ENCODE measurements around the gene TRPM6. TPM values are rescaled to one million over a fixed set of nuclear protein-coding genes. Genes with fewer than 3 reads are reported as not detected.

The TRPM6 gene
- total and polyA plus RNA-seq, 2 donors (not counting 3 experiments of a cell fraction or from before 2014, with no cell fraction given), result 0.01 to 0.22 TPM

DNA sequence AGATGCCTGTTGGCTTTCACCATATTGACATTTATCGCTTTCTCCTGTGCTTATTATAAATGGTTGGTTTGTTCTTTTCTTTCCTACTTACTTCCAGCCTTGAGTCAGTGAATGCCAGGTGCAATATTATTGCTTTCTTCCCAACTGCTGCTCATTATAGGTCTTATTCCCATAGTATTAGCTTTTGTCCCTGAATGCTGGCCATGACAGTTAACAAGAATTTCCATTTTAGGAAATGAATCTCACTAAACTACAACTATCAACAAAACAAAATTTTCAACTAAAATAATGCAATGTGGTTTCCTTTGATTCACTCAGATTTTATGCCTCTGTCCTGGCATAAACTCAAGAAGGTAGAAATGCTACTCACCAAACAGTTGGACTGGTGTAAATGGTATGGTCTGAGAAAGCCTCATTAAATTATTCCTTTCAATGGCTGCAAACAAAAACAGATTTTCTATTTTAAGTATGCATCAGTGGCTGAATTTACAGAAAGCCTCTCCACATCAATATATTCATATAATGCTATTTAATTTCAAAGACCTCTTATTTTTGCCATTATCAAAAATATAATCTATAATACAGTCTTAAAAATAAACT, 145.4 kb downstream of the TRPM6 start:
- DNase-seq (ENCODE audit: low read depth, low spot score) (no peak), FAIRE-seq (no peak)
- TF ChIP-seq, protein P1, sequence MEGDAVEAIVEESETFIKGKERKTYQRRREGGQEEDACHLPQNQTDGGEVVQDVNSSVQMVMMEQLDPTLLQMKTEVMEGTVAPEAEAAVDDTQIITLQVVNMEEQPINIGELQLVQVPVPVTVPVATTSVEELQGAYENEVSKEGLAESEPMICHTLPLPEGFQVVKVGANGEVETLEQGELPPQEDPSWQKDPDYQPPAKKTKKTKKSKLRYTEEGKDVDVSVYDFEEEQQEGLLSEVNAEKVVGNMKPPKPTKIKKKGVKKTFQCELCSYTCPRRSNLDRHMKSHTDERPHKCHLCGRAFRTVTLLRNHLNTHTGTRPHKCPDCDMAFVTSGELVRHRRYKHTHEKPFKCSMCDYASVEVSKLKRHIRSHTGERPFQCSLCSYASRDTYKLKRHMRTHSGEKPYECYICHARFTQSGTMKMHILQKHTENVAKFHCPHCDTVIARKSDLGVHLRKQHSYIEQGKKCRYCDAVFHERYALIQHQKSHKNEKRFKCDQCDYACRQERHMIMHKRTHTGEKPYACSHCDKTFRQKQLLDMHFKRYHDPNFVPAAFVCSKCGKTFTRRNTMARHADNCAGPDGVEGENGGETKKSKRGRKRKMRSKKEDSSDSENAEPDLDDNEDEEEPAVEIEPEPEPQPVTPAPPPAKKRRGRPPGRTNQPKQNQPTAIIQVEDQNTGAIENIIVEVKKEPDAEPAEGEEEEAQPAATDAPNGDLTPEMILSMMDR (IDR thresholded peaks at IDR 0.05; ENCODE audit: extremely low read depth in 1 of 2, insufficient read depth in 1 of 2, low read depth in 1 of 2, low read length in 2 of 2), result no peak
- no peak for TF ChIP-seq FOS (IDR thresholded peaks at IDR 0.05; ENCODE audit: borderline replicate concordance, insufficient read depth, low read length)
- no peak for TF ChIP-seq JUN (IDR thresholded peaks at IDR 0.05; ENCODE audit: borderline replicate concordance, insufficient read depth, insufficient read length, low read depth)
- TF ChIP-seq GATA2 (IDR thresholded peaks at IDR 0.05; ENCODE audit: insufficient read depth, insufficient read length, low read depth, low read length), result no peak
- TF ChIP-seq, protein P2, sequence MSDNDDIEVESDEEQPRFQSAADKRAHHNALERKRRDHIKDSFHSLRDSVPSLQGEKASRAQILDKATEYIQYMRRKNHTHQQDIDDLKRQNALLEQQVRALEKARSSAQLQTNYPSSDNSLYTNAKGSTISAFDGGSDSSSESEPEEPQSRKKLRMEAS (IDR thresholded peaks at IDR 0.05; ENCODE audit: insufficient read depth, insufficient read length), result no peak
- no peak for TF ChIP-seq MYC (IDR thresholded peaks at IDR 0.05; ENCODE audit: low read depth, low read length)
- no peak overlapping the region for H2AFZ ChIP-seq (ENCODE audit: low read depth, low read length)
- H3K4me1 ChIP-seq (ENCODE audit: control insufficient read depth, extremely low read depth, insufficient read depth, low read length), result no peaks in the 10 kb centered on the region
- no peak overlapping the region for H3K4me2 ChIP-seq (ENCODE audit: insufficient read depth, low read length)
- peaks cover 6 to 7% of the 10 kb centered on the region in 2 experiments for H3K27me3 ChIP-seq (ENCODE audit: control insufficient read depth in 2 of 2, insufficient read depth in 2 of 2, low read length in 2 of 2)
- no peak overlapping the region for H3K4me3 ChIP-seq (replicated peaks in 1 of 3; ENCODE audit: insufficient read depth in 1 of 3, low read depth in 1 of 3, low read length in 3 of 3)
- no peak overlapping the region for H3K27ac ChIP-seq (ENCODE audit: insufficient read depth, low read depth, low read length)
- H3K9ac ChIP-seq (replicated peaks; ENCODE audit: extremely low read depth, insufficient read depth, low read length), result no peak overlapping the region
- dilution Hi-C loops (cut with MboI; ENCODE audit: extremely low pct_ligation_motif_present, low sequenced_read_pairs), result no loop called here
- POLR2A ChIA-PET, result no interaction called here
- H3K9me1 ChIP-seq (replicated peaks; ENCODE audit: control insufficient read depth, extremely low read depth, insufficient read depth, low read length), result no peaks in the 10 kb centered on the region
- BruUV-seq (replicated peaks), result no TSS peak
- no peaks in the 10 kb centered on the region for H3K79me2 ChIP-seq (ENCODE audit: control insufficient read depth, insufficient read depth, low read length)
- no peaks in the 10 kb centered on the region for H3K9me3 ChIP-seq (replicated peaks; ENCODE audit: control insufficient read depth, insufficient read depth, low read length)
- CTCF ChIA-PET, result interaction anchor here (0.5 to 2.4 kb wide), 5 partner anchors 10 to 1542 kb away, joined by 3 to 21 read pairs (median 5); no protein-coding TSS in a partner anchor
- H4K20me1 ChIP-seq (replicated peaks; ENCODE audit: control insufficient read depth, extremely low read depth, insufficient read depth, low read length), result no peaks in the 10 kb centered on the region
- intact Hi-C loops (cut with micrococcal nuclease), result loop anchor here (2.0 to 5.0 kb wide), 3 partner anchors 165 to 1541 kb away; no protein-coding TSS in a partner anchor
- H3K36me3 ChIP-seq (ENCODE audit: control insufficient read depth in 2 of 2, extremely low read depth in 1 of 2, insufficient read depth in 2 of 2, low read length in 2 of 2), result no peaks in the 10 kb centered on the region

Data from endothelial cell of umbilical vein (primary cell).